ENCODE data around the gene ST6GAL2. TPM values are rescaled to one million over a fixed set of nuclear protein-coding genes. Genes with fewer than 3 reads are reported as not detected.

ST6GAL2 gene
- polyA plus RNA-seq, 5 donors: 1.8 to 6.6 (median 3.3) TPM

- DNase-seq: no peak
Measured at GRCh38 chr2:106828119-106828518, 57.8 kb downstream of the ST6GAL2 start.

GRCh38 chr2:106827158-106827557 is 58.8 kb downstream of the ST6GAL2 start:
- DNase-seq: no peak

- DNase-seq: no peak
Measured at GRCh38 chr2:106825161-106825560, 60.8 kb downstream of the ST6GAL2 start.

GRCh38 chr2:106816974-106817373 is 69.0 kb downstream of the ST6GAL2 start:
- no peak for DNase-seq

- peak; percentile 28 to 29 for DNase-seq
Measured at GRCh38 chr2:106812841-106813240, 73.1 kb downstream of the ST6GAL2 start.

GRCh38 chr2:106812383-106812782 is 73.6 kb downstream of the ST6GAL2 start:
- DNase-seq: peak; percentile 73 to 81

GRCh38 chr2:106805716-106806115 is 80.3 kb downstream of the ST6GAL2 start:
- DNase-seq: no peak

- no peak for DNase-seq
Measured at GRCh38 chr2:106804161-106804560, 81.8 kb downstream of the ST6GAL2 start.

GRCh38 chr2:106800976-106801655 is 84.9 kb downstream of the ST6GAL2 start:
- DNase-seq: no peak

- DNase-seq: no peak
Measured at GRCh38 chr2:106800180-106800579, 85.8 kb downstream of the ST6GAL2 start.

GRCh38 chr2:106798826-106799552 is 87.0 kb downstream of the ST6GAL2 start:
- DNase-seq: no peak

GRCh38 chr2:106797494-106797893 is 88.5 kb downstream of the ST6GAL2 start:
- DNase-seq: no peak

- DNase-seq: no peak
Measured at GRCh38 chr2:106792671-106793070, 93.3 kb downstream of the ST6GAL2 start.

- DNase-seq: no peak
Measured at GRCh38 chr2:106789185-106789584, 96.8 kb downstream of the ST6GAL2 start.

GRCh38 chr2:106782681-106783080 is 103.3 kb downstream of the ST6GAL2 start:
- peak in 1 of 2 donors; percentile 11 for DNase-seq

GRCh38 chr2:106781196-106781595 is 104.8 kb downstream of the ST6GAL2 start:
- DNase-seq: no peak

- no peak for DNase-seq
Measured at GRCh38 chr2:106771811-106772210, 114.2 kb downstream of the ST6GAL2 start.

GRCh38 chr2:106770986-106771385 is 115.0 kb downstream of the ST6GAL2 start:
- DNase-seq: no peak

- no peak for DNase-seq
Measured at GRCh38 chr2:106764614-106765013, 121.4 kb downstream of the ST6GAL2 start.

GRCh38 chr2:106759966-106760365 is 126.0 kb downstream of the ST6GAL2 start:
- DNase-seq: no peak

GRCh38 chr2:106758901-106759497 is 127.0 kb downstream of the ST6GAL2 start:
- DNase-seq: peak; percentile 83 to 87

Data from right lung (tissue), 5 donors.